ENCODE results near the gene FNDC1.

The FNDC1 gene

GRCh38 chr6:159260208-159260607, 91.0 kb downstream of the FNDC1 start:
- Histone ChIP-seq H3K27me3 (ENCODE audit: control insufficient read depth in 1 of 2, insufficient read depth in 1 of 2, low read length in 2 of 2) (no peaks in the 10 kb centered on the region), H2BK5ac (ENCODE audit: low read depth, low read length, poor library complexity, severe bottlenecking) (no peak overlapping the region), H2AK5ac (ENCODE audit: low read length, severe bottlenecking) (no peak overlapping the region), H3K9me3 (ENCODE audit: control insufficient read depth, low read length) (no peaks in the 10 kb centered on the region), H3K27ac (ENCODE audit: low read length, poor library complexity, severe bottlenecking) (no peak overlapping the region), H3K4ac (ENCODE audit: low read depth in 1 of 2, low read length in 2 of 2) (no peak overlapping the region), H2BK15ac (ENCODE audit: low read depth, poor library complexity, severe bottlenecking) (no peak overlapping the region), H3K79me1 (replicated peaks; ENCODE audit: low read length, poor library complexity, severe bottlenecking) (no peaks in the 10 kb centered on the region), H3K18ac (ENCODE audit: low read depth in 1 of 2, low read length in 2 of 2) (no peak overlapping the region), H2BK120ac (ENCODE audit: low read depth, low read length) (no peak overlapping the region), H3K36me3 (ENCODE audit: control insufficient read depth in 1 of 2, insufficient read depth in 2 of 2, low read depth in 1 of 2, low read length in 2 of 2) (no peaks in the 10 kb centered on the region), H2BK12ac (ENCODE audit: low read length in 2 of 2) (no peak overlapping the region), H4K8ac (ENCODE audit: low read length) (no peak overlapping the region), H3K4me1 (ENCODE audit: control insufficient read depth, insufficient read depth, low read depth, low read length) (no peaks in the 10 kb centered on the region), H3K4me3 (ENCODE audit: insufficient read depth in 1 of 2, low read depth in 1 of 2, low read length in 2 of 2) (no peak overlapping the region), H4K91ac (ENCODE audit: low read length) (no peak overlapping the region), H3K14ac (ENCODE audit: low read length in 2 of 2) (no peak overlapping the region), H3K9ac (ENCODE audit: low read length) (peak overlapping the region; percentile 15), H2AFZ (ENCODE audit: low read depth, low read length) (no peak overlapping the region), H3K4me2 (ENCODE audit: low read length, poor library complexity, severe bottlenecking) (no peak overlapping the region), H3K23ac (ENCODE audit: low read length in 2 of 2) (no peak overlapping the region)
- 53% methylated on average over 4 of the region's 4 CpGs for WGBS
- DNase-seq = no peak

GRCh38 chr6:159261995-159262394, 92.8 kb downstream of the FNDC1 start:
- Histone ChIP-seq H3K27ac (ENCODE audit: low read length, poor library complexity, severe bottlenecking) (no peak overlapping the region), H2AFZ (ENCODE audit: low read depth, low read length) (no peak overlapping the region), H3K23ac (ENCODE audit: low read length in 2 of 2) (no peak overlapping the region), H2BK12ac (ENCODE audit: low read length in 2 of 2) (no peak overlapping the region), H3K27me3 (ENCODE audit: control insufficient read depth in 1 of 2, insufficient read depth in 1 of 2, low read length in 2 of 2) (no peaks in the 10 kb centered on the region), H3K9ac (ENCODE audit: low read length) (no peak overlapping the region), H2BK120ac (ENCODE audit: low read depth, low read length) (no peak overlapping the region), H3K9me3 (ENCODE audit: control insufficient read depth, low read length) (no peaks in the 10 kb centered on the region), H3K14ac (ENCODE audit: low read length in 2 of 2) (no peak overlapping the region), H3K18ac (ENCODE audit: low read depth in 1 of 2, low read length in 2 of 2) (no peak overlapping the region), H3K4ac (ENCODE audit: low read depth in 1 of 2, low read length in 2 of 2) (no peak overlapping the region), H3K4me2 (ENCODE audit: low read length, poor library complexity, severe bottlenecking) (no peak overlapping the region), H2BK15ac (ENCODE audit: low read depth, poor library complexity, severe bottlenecking) (no peak overlapping the region), H2BK5ac (ENCODE audit: low read depth, low read length, poor library complexity, severe bottlenecking) (no peak overlapping the region), H4K8ac (ENCODE audit: low read length) (no peak overlapping the region), H3K4me1 (ENCODE audit: control insufficient read depth, insufficient read depth, low read depth, low read length) (no peaks in the 10 kb centered on the region), H3K36me3 (ENCODE audit: control insufficient read depth in 1 of 2, insufficient read depth in 2 of 2, low read depth in 1 of 2, low read length in 2 of 2) (no peaks in the 10 kb centered on the region), H4K91ac (ENCODE audit: low read length) (no peak overlapping the region), H3K79me1 (replicated peaks; ENCODE audit: low read length, poor library complexity, severe bottlenecking) (no peaks in the 10 kb centered on the region), H2AK5ac (ENCODE audit: low read length, severe bottlenecking) (no peak overlapping the region), H3K4me3 (ENCODE audit: insufficient read depth in 1 of 2, low read depth in 1 of 2, low read length in 2 of 2) (no peak overlapping the region)
- DNase-seq = no peak

GRCh38 chr6:159262586-159262985, 93.4 kb downstream of the FNDC1 start:
- no peak for DNase-seq
- H3K27ac ChIP-seq (ENCODE audit: low read length, poor library complexity, severe bottlenecking) = no peak overlapping the region
- H2BK120ac ChIP-seq (ENCODE audit: low read depth, low read length) = no peak overlapping the region
- no peak overlapping the region for H4K91ac ChIP-seq (ENCODE audit: low read length)
- no peak overlapping the region for H2BK15ac ChIP-seq (ENCODE audit: low read depth, poor library complexity, severe bottlenecking)
- no peak overlapping the region for H3K14ac ChIP-seq (ENCODE audit: low read length in 2 of 2)
- no peak overlapping the region for H2AK5ac ChIP-seq (ENCODE audit: low read length, severe bottlenecking)
- no peaks in the 10 kb centered on the region for H3K4me1 ChIP-seq (ENCODE audit: control insufficient read depth, insufficient read depth, low read depth, low read length)
- no peak overlapping the region for H2BK5ac ChIP-seq (ENCODE audit: low read depth, low read length, poor library complexity, severe bottlenecking)
- no peak overlapping the region for H3K4me2 ChIP-seq (ENCODE audit: low read length, poor library complexity, severe bottlenecking)
- no peaks in the 10 kb centered on the region for H3K36me3 ChIP-seq (ENCODE audit: control insufficient read depth in 1 of 2, insufficient read depth in 2 of 2, low read depth in 1 of 2, low read length in 2 of 2)
- no peak overlapping the region for H3K18ac ChIP-seq (ENCODE audit: low read depth in 1 of 2, low read length in 2 of 2)
- H3K23ac ChIP-seq (ENCODE audit: low read length in 2 of 2) = no peak overlapping the region
- WGBS = 80% methylated on average over 2 of the region's 2 CpGs
- no peaks in the 10 kb centered on the region for H3K27me3 ChIP-seq (ENCODE audit: control insufficient read depth in 1 of 2, insufficient read depth in 1 of 2, low read length in 2 of 2)
- no peak overlapping the region for H2BK12ac ChIP-seq (ENCODE audit: low read length in 2 of 2)
- no peak overlapping the region for H3K9ac ChIP-seq (ENCODE audit: low read length)
- H3K4me3 ChIP-seq (ENCODE audit: insufficient read depth in 1 of 2, low read depth in 1 of 2, low read length in 2 of 2) = no peak overlapping the region
- no peak overlapping the region for H3K4ac ChIP-seq (ENCODE audit: low read depth in 1 of 2, low read length in 2 of 2)
- no peak overlapping the region for H2AFZ ChIP-seq (ENCODE audit: low read depth, low read length)
- H3K9me3 ChIP-seq (ENCODE audit: control insufficient read depth, low read length) = no peaks in the 10 kb centered on the region
- H3K79me1 ChIP-seq (replicated peaks; ENCODE audit: low read length, poor library complexity, severe bottlenecking) = no peaks in the 10 kb centered on the region
- no peak overlapping the region for H4K8ac ChIP-seq (ENCODE audit: low read length)

- no peak for DNase-seq
- Histone ChIP-seq H3K4me1 (ENCODE audit: control insufficient read depth, insufficient read depth, low read depth, low read length) (no peaks in the 10 kb centered on the region), H2BK15ac (ENCODE audit: low read depth, poor library complexity, severe bottlenecking) (no peak overlapping the region), H3K79me1 (replicated peaks; ENCODE audit: low read length, poor library complexity, severe bottlenecking) (no peaks in the 10 kb centered on the region), H4K91ac (ENCODE audit: low read length) (no peak overlapping the region), H3K27me3 (ENCODE audit: control insufficient read depth in 1 of 2, insufficient read depth in 1 of 2, low read length in 2 of 2) (no peaks in the 10 kb centered on the region), H3K36me3 (ENCODE audit: control insufficient read depth in 1 of 2, insufficient read depth in 2 of 2, low read depth in 1 of 2, low read length in 2 of 2) (no peaks in the 10 kb centered on the region), H2AK5ac (ENCODE audit: low read length, severe bottlenecking) (no peak overlapping the region), H2BK5ac (ENCODE audit: low read depth, low read length, poor library complexity, severe bottlenecking) (no peak overlapping the region), H3K4ac (ENCODE audit: low read depth in 1 of 2, low read length in 2 of 2) (no peak overlapping the region), H3K9me3 (ENCODE audit: control insufficient read depth, low read length) (no peaks in the 10 kb centered on the region), H4K8ac (ENCODE audit: low read length) (no peak overlapping the region), H3K23ac (ENCODE audit: low read length in 2 of 2) (no peak overlapping the region), H3K14ac (ENCODE audit: low read length in 2 of 2) (no peak overlapping the region), H3K4me2 (ENCODE audit: low read length, poor library complexity, severe bottlenecking) (no peak overlapping the region), H2BK120ac (ENCODE audit: low read depth, low read length) (no peak overlapping the region), H2BK12ac (ENCODE audit: low read length in 2 of 2) (no peak overlapping the region), H3K9ac (ENCODE audit: low read length) (no peak overlapping the region), H3K27ac (ENCODE audit: low read length, poor library complexity, severe bottlenecking) (no peak overlapping the region), H3K18ac (ENCODE audit: low read depth in 1 of 2, low read length in 2 of 2) (no peak overlapping the region), H2AFZ (ENCODE audit: low read depth, low read length) (no peak overlapping the region), H3K4me3 (ENCODE audit: insufficient read depth in 1 of 2, low read depth in 1 of 2, low read length in 2 of 2) (no peak overlapping the region)
- WGBS = 89% methylated on average over 3 of the region's 4 CpGs
These were observed 98.0 kb downstream of the FNDC1 start for GRCh38 chr6:159267165-159267564.

Data from mesenchymal stem cell (in vitro differentiated cells and primary cell).